Measurements from ENCODE around the gene QRICH1. TPM values are rescaled to one million over a fixed set of nuclear protein-coding genes. Genes with fewer than 3 reads are reported as not detected.

QRICH1 gene
- total RNA-seq, 8 experiments from 2014 or later = 41.4 to 95.3 (median 71.4) TPM

DNA sequence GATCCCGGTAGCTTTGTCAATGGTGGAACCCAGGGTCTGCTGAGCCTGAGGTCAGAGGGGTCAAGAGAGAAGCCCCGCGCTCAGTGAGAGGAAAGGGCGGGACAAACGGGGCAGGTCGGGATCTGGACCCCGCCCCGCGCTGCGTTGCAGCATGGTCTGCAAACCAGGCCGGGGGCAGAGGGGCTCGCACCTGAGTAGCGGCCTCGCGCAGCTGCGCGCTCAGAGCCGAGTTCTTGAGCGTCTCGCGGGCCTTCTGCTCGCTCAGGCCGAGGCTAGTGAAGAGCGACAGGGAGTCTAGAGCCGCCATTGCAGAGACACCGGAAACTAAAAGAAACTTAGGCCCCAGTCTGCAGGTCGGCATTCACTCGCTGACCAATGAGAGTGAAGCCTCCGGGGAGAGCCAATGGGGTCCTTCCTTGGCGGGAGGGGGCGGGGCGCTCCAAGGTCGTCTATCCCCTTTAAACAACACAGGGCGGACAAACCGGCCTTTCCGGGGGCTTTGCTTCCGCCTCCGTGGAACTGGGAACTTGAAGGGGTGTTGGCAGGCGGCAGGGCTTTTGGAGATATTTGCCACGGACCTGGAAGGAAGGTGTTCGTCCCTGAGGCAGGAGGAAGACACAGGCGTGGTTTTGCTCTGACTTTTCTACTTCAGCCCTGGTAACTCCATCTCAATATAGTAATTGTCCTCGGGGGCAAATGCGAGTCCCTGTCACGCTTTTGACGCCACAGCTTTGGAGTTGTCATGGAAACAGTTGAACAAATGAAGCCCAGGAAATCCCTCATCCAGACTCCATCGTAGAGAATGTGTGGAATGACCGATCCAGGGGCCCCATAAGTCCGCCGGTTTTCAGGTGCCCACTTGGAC, 10.8 kb upstream of the QRICH1 start, which contains the start of gene QARS1:
QARS1 (minus strand) TSS at position 331 of the 865 bp plus-strand sequence; CDS start at position 307, 24 bp downstream.
- WGBS, 10 experiments = 0 to 3% (median 0%) methylated on average over 1 to 20 of the region's 50 CpGs; no CpG with 5 or more reads in 4 of the 10 experiments
- in situ Hi-C loops (cut with MboI; ENCODE audit: low pct_unique_long_range_greater_than_20kb in 2 of 9, low sequenced_read_pairs in 9 of 9, unreplicated experiment in 9 of 9) = no loop called here

DNA sequence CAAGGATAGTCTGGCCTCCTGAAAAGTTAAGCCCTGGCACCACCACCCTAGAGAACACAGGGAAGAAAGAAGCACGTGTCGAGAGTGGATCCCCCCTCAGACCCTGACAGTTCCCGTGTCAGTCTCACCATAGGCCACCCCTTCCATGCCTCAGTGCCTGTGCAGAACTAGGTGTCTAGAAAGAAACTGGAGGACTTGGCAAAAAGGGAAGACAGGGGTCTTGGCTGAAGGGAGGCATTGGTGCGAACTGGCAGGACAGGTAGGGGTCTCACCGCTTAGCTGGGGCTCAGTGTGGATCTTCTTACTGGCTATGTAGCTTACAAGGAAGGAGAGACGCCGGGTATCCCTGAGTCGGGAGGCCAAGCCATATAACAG, 10.2 kb upstream of the QRICH1 start:
- Histone ChIP-seq H3K27ac (peak overlapping the region; percentile 55 to 93), H3K4me3 (peak overlapping the region; percentile 59 to 92 (median 91)), H3K4me1 (replicated peaks in 1 of 2) (peaks cover 14 to 16% of the 10 kb centered on the region in 2 donors)
- in situ Hi-C loops (cut with MboI; ENCODE audit: low pct_unique_long_range_greater_than_20kb in 2 of 9, low sequenced_read_pairs in 9 of 9, unreplicated experiment in 9 of 9) = no loop called here
- no peak for ATAC-seq (replicated peaks in 6 of 8)
- 0 to 8% (median 3%) methylated on average over 1 to 6 of the region's 8 CpGs; no CpG with 5 or more reads in 6 of the 10 experiments for WGBS, 10 experiments

More for the DNA sequence above, 10.8 kb upstream of the QRICH1 start, which contains the start of gene QARS1:
- H3K27ac ChIP-seq = peak within 1 kb of the TSS; percentile 88 to 93
- peak within 1 kb of the TSS; percentile 59 to 92 (median 91) for H3K4me3 ChIP-seq
- H3K4me1 ChIP-seq (replicated peaks in 1 of 2) = peaks cover 14 to 16% of the 10 kb centered on the region in 2 donors
- ATAC-seq (replicated peaks in 6 of 8) = peak; percentile 90 to 99 (median 98)

- WGBS, 10 experiments = 67 to 100% (median 100%) methylated on average over 1 to 11 of the region's 11 CpGs; no CpG with 5 or more reads in 3 of the 10 experiments
- Histone ChIP-seq H3K4me3 (no peak overlapping the region), H3K27ac (no peak overlapping the region), H3K4me1 (replicated peaks in 1 of 2) (peaks cover 6 to 7% of the 10 kb centered on the region in 2 donors)
- in situ Hi-C loops (cut with MboI; ENCODE audit: low pct_unique_long_range_greater_than_20kb in 2 of 9, low sequenced_read_pairs in 9 of 9, unreplicated experiment in 9 of 9) = no loop called here
- ATAC-seq (replicated peaks in 6 of 8) = no peak
Observed at GRCh38 chr3:49100046-49100615, 6.3 kb upstream of the QRICH1 start.

- Histone ChIP-seq H3K27ac (no peak overlapping the region), H3K4me1 (replicated peaks in 1 of 2) (peaks cover 7 to 9% of the 10 kb centered on the region in 2 donors), H3K4me3 (no peak overlapping the region)
- ATAC-seq (replicated peaks in 6 of 8) = no peak
- in situ Hi-C loops (cut with MboI; ENCODE audit: low pct_unique_long_range_greater_than_20kb in 2 of 9, low sequenced_read_pairs in 9 of 9, unreplicated experiment in 9 of 9) = no loop called here
- 75 to 100% (median 89%) methylated on average over 2 to 4 of the region's 13 CpGs; no CpG with 5 or more reads in 4 of the 10 experiments for WGBS, 10 experiments
Observed at GRCh38 chr3:49098910-49099630, 5.2 kb upstream of the QRICH1 start.

- WGBS, 10 experiments = 39 to 100% (median 60%) methylated on average over 1 to 4 of the region's 5 CpGs; no CpG with 5 or more reads in 7 of the 10 experiments
- H3K4me3 ChIP-seq = no peak overlapping the region
- H3K4me1 ChIP-seq (replicated peaks in 1 of 2) = peaks cover under 1 to 3% of the 10 kb centered on the region in 2 donors
- H3K27ac ChIP-seq = no peak overlapping the region
- in situ Hi-C loops (cut with MboI; ENCODE audit: low pct_unique_long_range_greater_than_20kb in 2 of 9, low sequenced_read_pairs in 9 of 9, unreplicated experiment in 9 of 9) = no loop called here
- ATAC-seq (replicated peaks in 6 of 8) = no peak
Observed at GRCh38 chr3:49098429-49098828, 4.6 kb upstream of the QRICH1 start.

- WGBS, 10 experiments = 0 to 5% (median 0%) methylated on average over 1 to 15 of the region's 86 CpGs; no CpG with 5 or more reads in 2 of the 10 experiments
- peak; percentile 12 to 48 (median 40) for ATAC-seq (replicated peaks in 6 of 8)
- peak overlapping the region; percentile 60 to 86 (median 72) for H3K4me3 ChIP-seq
- in situ Hi-C loops (cut with MboI; ENCODE audit: low pct_unique_long_range_greater_than_20kb in 2 of 9, low sequenced_read_pairs in 9 of 9, unreplicated experiment in 9 of 9) = no loop called here
- H3K4me1 ChIP-seq (replicated peaks in 1 of 2) = peaks cover 0 to 7% of the 10 kb centered on the region in 2 donors
- peak overlapping the region; percentile 94 to 98 for H3K27ac ChIP-seq
Observed at GRCh38 chr3:49092938-49093852, 676 bp downstream of the QRICH1 start.

GRCh38 chr3:49081429-49081828, 12.4 kb downstream of the QRICH1 start:
- in situ Hi-C loops (cut with MboI; ENCODE audit: low pct_unique_long_range_greater_than_20kb in 2 of 9, low sequenced_read_pairs in 9 of 9, unreplicated experiment in 9 of 9) = no loop called here
- 81 to 100% (median 95%) methylated on average over 2 to 6 of the region's 8 CpGs; no CpG with 5 or more reads in 4 of the 10 experiments for WGBS, 10 experiments
- H3K4me1 ChIP-seq (replicated peaks in 1 of 2) = no peaks in the 10 kb centered on the region
- H3K27ac ChIP-seq = no peak overlapping the region
- H3K4me3 ChIP-seq = no peak overlapping the region
- ATAC-seq (replicated peaks in 6 of 8) = no peak

DNA sequence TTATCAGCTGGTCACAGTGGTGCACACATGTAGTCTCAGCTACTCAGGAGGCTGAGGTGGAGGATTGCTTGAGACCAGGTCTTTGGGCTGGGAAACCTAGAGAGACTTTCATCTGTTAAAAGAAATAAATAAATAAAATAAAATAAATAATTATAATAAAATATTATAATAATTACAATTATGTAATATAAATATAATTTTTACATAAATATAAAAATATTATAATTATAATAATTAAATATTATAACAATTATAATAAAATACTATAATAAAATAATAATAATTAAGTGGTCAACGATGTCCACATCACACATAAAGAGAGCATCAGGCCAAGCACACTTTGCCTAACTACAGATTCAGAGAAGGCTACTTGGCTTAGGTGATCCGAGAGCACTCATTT, 14.6 kb downstream of the QRICH1 start:
- no peak overlapping the region for H3K4me3 ChIP-seq
- WGBS, 10 experiments = 78 to 100% (median 90%) methylated on average over 1 to 2 of the region's 2 CpGs
- H3K4me1 ChIP-seq (replicated peaks in 1 of 2) = no peaks in the 10 kb centered on the region
- in situ Hi-C loops (cut with MboI; ENCODE audit: low pct_unique_long_range_greater_than_20kb in 2 of 9, low sequenced_read_pairs in 9 of 9, unreplicated experiment in 9 of 9) = no loop called here
- no peak overlapping the region for H3K27ac ChIP-seq
- ATAC-seq (replicated peaks in 6 of 8) = no peak

DNA sequence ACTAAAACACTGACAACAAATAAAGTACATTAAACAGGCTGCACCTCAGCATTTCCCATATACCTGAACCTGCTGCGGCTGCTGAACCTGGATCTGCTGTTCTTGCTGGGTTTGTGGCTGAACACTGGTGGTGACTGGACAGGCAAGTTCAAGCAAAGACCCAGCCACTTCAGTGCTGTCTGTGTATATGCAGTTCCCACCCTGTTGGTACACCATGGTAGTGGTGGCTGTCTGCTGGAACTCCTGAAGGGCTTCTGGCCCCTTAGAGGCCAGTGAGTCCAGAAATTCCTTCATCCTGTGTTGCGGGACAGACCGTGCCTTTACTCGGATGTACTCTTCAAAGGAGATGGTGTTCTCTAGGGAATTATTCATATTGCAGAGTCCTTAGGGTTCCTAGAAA, 17.2 kb downstream of the QRICH1 start:
- Histone ChIP-seq H3K4me1 (replicated peaks in 1 of 2) (no peaks in the 10 kb centered on the region), H3K4me3 (no peak overlapping the region), H3K27ac (no peak overlapping the region)
- 68 to 100% (median 95%) methylated on average over 1 to 4 of the region's 4 CpGs; no CpG with 5 or more reads in 1 of the 10 experiments for WGBS, 10 experiments
- ATAC-seq (replicated peaks in 6 of 8) = peak in 2 of 8 experiments; percentile 40 to 68
- in situ Hi-C loops (cut with MboI; ENCODE audit: low pct_unique_long_range_greater_than_20kb in 2 of 9, low sequenced_read_pairs in 9 of 9, unreplicated experiment in 9 of 9) = no loop called here

GRCh38 chr3:49076116-49076515, 17.8 kb downstream of the QRICH1 start:
- no peak for ATAC-seq (replicated peaks in 6 of 8)
- Histone ChIP-seq H3K4me1 (replicated peaks in 1 of 2) (no peaks in the 10 kb centered on the region), H3K4me3 (no peak overlapping the region), H3K27ac (no peak overlapping the region)
- 100% methylated on average over 1 to 3 of the region's 13 CpGs; no CpG with 5 or more reads in 6 of the 10 experiments for WGBS, 10 experiments
- in situ Hi-C loops (cut with MboI; ENCODE audit: low pct_unique_long_range_greater_than_20kb in 2 of 9, low sequenced_read_pairs in 9 of 9, unreplicated experiment in 9 of 9) = no loop called here

GRCh38 chr3:49058011-49058410, 35.9 kb downstream of the QRICH1 start:
- no peak for ATAC-seq (replicated peaks in 6 of 8)
- WGBS, 10 experiments = 88 to 100% (median 100%) methylated on average over 1 to 6 of the region's 7 CpGs; no CpG with 5 or more reads in 3 of the 10 experiments
- no peak overlapping the region for H3K27ac ChIP-seq
- H3K4me3 ChIP-seq = no peak overlapping the region
- in situ Hi-C loops (cut with MboI; ENCODE audit: low pct_unique_long_range_greater_than_20kb in 2 of 9, low sequenced_read_pairs in 9 of 9, unreplicated experiment in 9 of 9) = no loop called here
- no peaks in the 10 kb centered on the region for H3K4me1 ChIP-seq (replicated peaks in 1 of 2)

DNA sequence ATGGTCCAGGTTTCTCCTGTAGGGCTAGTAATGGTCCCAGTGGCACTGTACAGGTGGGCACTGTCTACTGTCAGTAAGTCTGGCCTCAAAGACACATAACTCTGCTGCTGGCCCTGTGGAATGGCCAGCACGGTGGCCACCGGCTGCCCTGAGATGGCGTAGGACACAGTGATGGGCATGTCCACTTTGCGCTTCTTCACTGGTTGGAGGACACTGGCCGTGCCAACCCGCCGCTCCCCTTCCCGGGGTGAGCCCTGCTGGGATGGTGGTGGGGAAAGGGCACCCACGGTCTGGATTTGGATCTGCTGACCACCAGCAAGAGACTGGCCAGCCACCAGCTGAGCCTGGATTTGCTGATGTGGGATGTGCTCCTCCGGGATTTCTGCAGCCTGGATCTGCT, 36.6 kb downstream of the QRICH1 start:
- Histone ChIP-seq H3K27ac (no peak overlapping the region), H3K4me3 (no peak overlapping the region), H3K4me1 (replicated peaks in 1 of 2) (no peaks in the 10 kb centered on the region)
- 80 to 94% methylated on average over 1 to 3 of the region's 10 CpGs; no CpG with 5 or more reads in 8 of the 10 experiments for WGBS, 10 experiments
- in situ Hi-C loops (cut with MboI; ENCODE audit: low pct_unique_long_range_greater_than_20kb in 2 of 9, low sequenced_read_pairs in 9 of 9, unreplicated experiment in 9 of 9) = no loop called here
- peak in 3 of 8 experiments; percentile 8 to 23 (median 18) for ATAC-seq (replicated peaks in 6 of 8)

Measured in motor neuron (in vitro differentiated cells).